T-helper 22 cell (primary cell): ENCODE data around the gene PMPCA.

ENCODE experiments used
- DNase-seq: peaks from one replicate; pipeline ENCODE4 v3.0.0-alpha.2; 2020; ENCODE audit warnings: low read depth

Gene PMPCA

GRCh38 chr9:136456258-136456657 is 45.8 kb downstream of the PMPCA start:
- DNase-seq, result no peak

GRCh38 chr9:136457326-136457725 is 46.9 kb downstream of the PMPCA start:
- DNase-seq, result no peak

- DNase-seq, result no peak
Measured at GRCh38 chr9:136459425-136459824, 49.0 kb downstream of the PMPCA start.

GRCh38 chr9:136460772-136461325 is 50.4 kb downstream of the PMPCA start:
- no peak for DNase-seq

- DNase-seq, result no peak
Measured at GRCh38 chr9:136462664-136463063, 52.2 kb downstream of the PMPCA start.

GRCh38 chr9:136463578-136463977 is 53.1 kb downstream of the PMPCA start:
- DNase-seq, result no peak

GRCh38 chr9:136464241-136464640 is 53.8 kb downstream of the PMPCA start:
- DNase-seq, result no peak

- DNase-seq, result no peak
Measured at GRCh38 chr9:136465500-136466154, 55.2 kb downstream of the PMPCA start.

- no peak for DNase-seq
Measured at GRCh38 chr9:136466155-136466541, 55.7 kb downstream of the PMPCA start.

- DNase-seq, result no peak
Measured at GRCh38 chr9:136467766-136468165, 57.3 kb downstream of the PMPCA start.

GRCh38 chr9:136470356-136470755 is 59.9 kb downstream of the PMPCA start:
- DNase-seq, result no peak

- DNase-seq, result no peak
Measured at GRCh38 chr9:136470792-136471469, 60.5 kb downstream of the PMPCA start.

- no peak for DNase-seq
Measured at GRCh38 chr9:136471802-136472487, 61.5 kb downstream of the PMPCA start.

- no peak for DNase-seq
Measured at GRCh38 chr9:136472640-136473353, 62.3 kb downstream of the PMPCA start.

- no peak for DNase-seq
Measured at GRCh38 chr9:136473354-136473721, 62.9 kb downstream of the PMPCA start.
